ENCODE data around the gene TNNI2. TPM values are rescaled to one million over a fixed set of nuclear protein-coding genes. Genes with fewer than 3 reads are reported as not detected.

Gene TNNI2
- total and polyA plus RNA-seq, 2 donors (not counting 3 experiments of a cell fraction or from before 2014, with no cell fraction given) = not detected

DNA sequence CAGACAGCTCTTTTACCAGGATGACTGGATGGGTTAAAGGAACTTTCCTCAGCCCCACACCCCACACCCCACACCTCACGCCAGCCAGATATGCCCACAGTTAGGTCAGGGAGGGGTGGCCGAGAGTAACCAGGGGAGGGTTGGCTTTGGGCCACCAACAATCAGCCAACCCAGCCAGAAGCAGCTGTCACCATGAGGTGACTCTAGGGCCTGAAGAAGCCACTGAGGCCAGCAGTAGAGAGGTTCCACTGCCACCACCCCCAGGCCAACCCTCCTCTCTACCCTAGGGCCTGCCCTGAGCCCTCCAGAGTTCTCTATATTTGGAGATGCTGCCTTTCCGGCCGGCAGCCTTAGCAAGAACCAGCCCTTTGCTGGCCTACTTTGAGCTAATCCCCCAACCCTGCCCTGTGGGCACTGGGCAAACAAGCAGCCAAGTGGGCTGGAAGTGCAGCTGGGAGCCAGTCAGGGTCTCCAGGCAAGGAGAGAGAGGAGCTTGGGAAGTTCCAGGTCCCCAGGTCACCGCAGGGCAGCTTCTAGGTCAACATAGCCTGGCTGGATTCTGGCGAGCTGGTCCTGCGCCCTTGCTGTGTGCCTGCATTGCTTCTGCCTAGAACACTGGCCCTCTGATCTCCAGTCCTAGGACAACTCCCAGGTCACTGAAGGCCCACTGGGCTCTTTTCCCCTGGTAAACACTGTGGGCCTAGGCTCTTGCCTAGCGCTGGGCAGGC is 16.0 kb upstream of the TNNI2 start:
- no peak for DNase-seq (ENCODE audit: low read depth, low spot score)
- Histone ChIP-seq H3K36me3 (ENCODE audit: control insufficient read depth in 2 of 2, extremely low read depth in 1 of 2, insufficient read depth in 2 of 2, low read length in 2 of 2) (no peaks in the 10 kb centered on the region), H3K79me2 (ENCODE audit: control insufficient read depth, insufficient read depth, low read length) (no peaks in the 10 kb centered on the region), H2AFZ (ENCODE audit: low read depth, low read length) (no peak overlapping the region), H3K9me1 (replicated peaks; ENCODE audit: control insufficient read depth, extremely low read depth, insufficient read depth, low read length) (no peaks in the 10 kb centered on the region), H3K4me3 (replicated peaks in 1 of 3; ENCODE audit: insufficient read depth in 1 of 3, low read depth in 1 of 3, low read length in 3 of 3) (no peak overlapping the region), H3K9ac (replicated peaks; ENCODE audit: extremely low read depth, insufficient read depth, low read length) (no peak overlapping the region), H3K27me3 (ENCODE audit: control insufficient read depth in 2 of 2, insufficient read depth in 2 of 2, low read length in 2 of 2) (no peaks in the 10 kb centered on the region), H4K20me1 (replicated peaks; ENCODE audit: control insufficient read depth, extremely low read depth, insufficient read depth, low read length) (no peaks in the 10 kb centered on the region), H3K4me1 (ENCODE audit: control insufficient read depth, extremely low read depth, insufficient read depth, low read length) (peaks cover 3% of the 10 kb centered on the region), H3K4me2 (ENCODE audit: insufficient read depth, low read length) (no peak overlapping the region), H3K9me3 (replicated peaks; ENCODE audit: control insufficient read depth, insufficient read depth, low read length) (no peaks in the 10 kb centered on the region), H3K27ac (ENCODE audit: insufficient read depth, low read depth, low read length) (no peak overlapping the region)
- dilution Hi-C loops (cut with MboI; ENCODE audit: extremely low pct_ligation_motif_present, low sequenced_read_pairs) (no loop called here), intact Hi-C loops (cut with micrococcal nuclease) (no loop called here)
- TF ChIP-seq JUN (IDR thresholded peaks at IDR 0.05; ENCODE audit: borderline replicate concordance, insufficient read depth, insufficient read length, low read depth) (no peak), POLR2A (IDR thresholded peaks at IDR 0.05; ENCODE audit: low read depth, low read length) (no peak), FOS (IDR thresholded peaks at IDR 0.05; ENCODE audit: borderline replicate concordance, insufficient read depth, low read length) (no peak), POLR2AphosphoS5 (IDR thresholded peaks at IDR 0.05; ENCODE audit: insufficient read depth, low read depth, low read length) (no peak), GATA2 (IDR thresholded peaks at IDR 0.05; ENCODE audit: insufficient read depth, insufficient read length, low read depth, low read length) (no peak), MAX (IDR thresholded peaks at IDR 0.05; ENCODE audit: insufficient read depth, insufficient read length) (no peak), EZH2 (IDR thresholded peaks at IDR 0.05; ENCODE audit: borderline replicate concordance, low read depth, low read length, severe bottlenecking) (no peak), MYC (IDR thresholded peaks at IDR 0.05; ENCODE audit: low read depth, low read length) (no peak)
- TF ChIP-seq, protein P1, sequence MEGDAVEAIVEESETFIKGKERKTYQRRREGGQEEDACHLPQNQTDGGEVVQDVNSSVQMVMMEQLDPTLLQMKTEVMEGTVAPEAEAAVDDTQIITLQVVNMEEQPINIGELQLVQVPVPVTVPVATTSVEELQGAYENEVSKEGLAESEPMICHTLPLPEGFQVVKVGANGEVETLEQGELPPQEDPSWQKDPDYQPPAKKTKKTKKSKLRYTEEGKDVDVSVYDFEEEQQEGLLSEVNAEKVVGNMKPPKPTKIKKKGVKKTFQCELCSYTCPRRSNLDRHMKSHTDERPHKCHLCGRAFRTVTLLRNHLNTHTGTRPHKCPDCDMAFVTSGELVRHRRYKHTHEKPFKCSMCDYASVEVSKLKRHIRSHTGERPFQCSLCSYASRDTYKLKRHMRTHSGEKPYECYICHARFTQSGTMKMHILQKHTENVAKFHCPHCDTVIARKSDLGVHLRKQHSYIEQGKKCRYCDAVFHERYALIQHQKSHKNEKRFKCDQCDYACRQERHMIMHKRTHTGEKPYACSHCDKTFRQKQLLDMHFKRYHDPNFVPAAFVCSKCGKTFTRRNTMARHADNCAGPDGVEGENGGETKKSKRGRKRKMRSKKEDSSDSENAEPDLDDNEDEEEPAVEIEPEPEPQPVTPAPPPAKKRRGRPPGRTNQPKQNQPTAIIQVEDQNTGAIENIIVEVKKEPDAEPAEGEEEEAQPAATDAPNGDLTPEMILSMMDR (IDR thresholded peaks at IDR 0.05; ENCODE audit: extremely low read depth in 1 of 2, insufficient read depth in 1 of 2, low read depth in 1 of 2, low read length in 2 of 2) = no peak
- ChIA-PET CTCF (interaction anchor here (1.7 to 2.0 kb wide), 3 partner anchors 10 to 170 kb away, joined by 7 to 15 read pairs (median 8); no protein-coding TSS in a partner anchor), POLR2A (no interaction called here)
- no TSS peak for BruUV-seq (replicated peaks)
- FAIRE-seq = no peak
